Activated T-helper 1 cell treated with anti-CD3 and anti-CD28 coated beads, Interleukin-12 subunit alpha, Interleukin-12 subunit beta, Interleukin-2, Interleukin-4 antibody, amounts not matched to agents 30 ng/mL and 10 ng/mL and 1 ng/mL, durations not matched to agents 14 hours and 24 hours and 36 hours (primary cell): ENCODE data around the gene ADAM15. TPM values are rescaled to one million over a fixed set of nuclear protein-coding genes. Genes with fewer than 3 reads are reported as not detected.

Source experiments
- DNase-seq: peaks from one replicate; pipeline ENCODE4 v3.0.0; 2021; ENCODE audit warnings: low spot score
- H3K27ac Mint-ChIP-seq: one replicate; pipeline ENCODE4 v1.8.0; 2021; ENCODE audit warnings: mild to moderate bottlenecking, mixed read lengths
- H3K27me3 Mint-ChIP-seq: one replicate; pipeline ENCODE4 v1.8.0; 2022; ENCODE audit warnings: mild to moderate bottlenecking, moderate library complexity, mixed read lengths; ENCODE audit not compliant: insufficient read depth
- H3K36me3 Mint-ChIP-seq: one replicate; pipeline ENCODE4 v1.8.0; 2021; ENCODE audit warnings: low read depth, mixed read lengths
- H3K4me1 Mint-ChIP-seq: one replicate; pipeline ENCODE4 v1.8.0; 2021; ENCODE audit warnings: low read depth, mixed read lengths
- H3K4me3 Mint-ChIP-seq: one replicate; pipeline ENCODE4 v1.8.0; 2021; ENCODE audit warnings: mild to moderate bottlenecking, moderate library complexity, mixed read lengths
- H3K9me3 Mint-ChIP-seq: one replicate; pipeline ENCODE4 v1.8.0; 2021; ENCODE audit warnings: mixed read lengths
- intact Hi-C: fragments of 100-400 bp; cut with micrococcal nuclease; formaldehyde crosslinking; loops from one replicate; pipeline ENCODE4 v1.15.1; 2024
- total RNA-seq: library from RNA; stranded (reverse); gene quantifications from 2 replicates; pipeline ENCODE4 v1.2.3, GENCODE V29; 2022

ADAM15 gene
- total RNA-seq, 1 donor from 2014 or later = 82.9 TPM

GRCh38 chr1:155052439-155053395, 1.6 kb downstream of the ADAM15 start:
- peak overlapping the region; percentile 70 for H3K27ac Mint-ChIP-seq
- no peak for DNase-seq
- no peaks in the 10 kb centered on the region for H3K27me3 Mint-ChIP-seq
- peak overlapping the region; percentile 86 for H3K4me3 Mint-ChIP-seq
- H3K9me3 Mint-ChIP-seq = no peaks in the 10 kb centered on the region
- peaks cover 28% of the 10 kb centered on the region for H3K4me1 Mint-ChIP-seq
- intact Hi-C loops = loop anchor here (1.0 kb wide), 2 partner anchors 9 to 32 kb away; no protein-coding TSS in a partner anchor
- H3K36me3 Mint-ChIP-seq = peaks cover 5% of the 10 kb centered on the region

- Mint-ChIP-seq H3K4me1 (peaks cover 28% of the 10 kb centered on the region), H3K9me3 (no peaks in the 10 kb centered on the region), H3K27me3 (no peaks in the 10 kb centered on the region), H3K36me3 (peaks cover 5% of the 10 kb centered on the region), H3K27ac (peak overlapping the region; percentile 21), H3K4me3 (peak overlapping the region; percentile 70)
- DNase-seq = no peak
- intact Hi-C loops = no loop called here
These were observed 2.5 kb downstream of the ADAM15 start for GRCh38 chr1:155053531-155054105.

- intact Hi-C loops = no loop called here
- no peak for DNase-seq
- H3K27ac Mint-ChIP-seq = no peak overlapping the region
- H3K4me3 Mint-ChIP-seq = no peak overlapping the region
- no peaks in the 10 kb centered on the region for H3K9me3 Mint-ChIP-seq
- H3K27me3 Mint-ChIP-seq = no peaks in the 10 kb centered on the region
- H3K36me3 Mint-ChIP-seq = peaks cover 10% of the 10 kb centered on the region
- peaks cover 21% of the 10 kb centered on the region for H3K4me1 Mint-ChIP-seq
These were observed 6.0 kb downstream of the ADAM15 start for GRCh38 chr1:155057104-155057503.

GRCh38 chr1:155057788-155058211, 6.7 kb downstream of the ADAM15 start:
- intact Hi-C loops = no loop called here
- H3K27me3 Mint-ChIP-seq = no peaks in the 10 kb centered on the region
- H3K4me1 Mint-ChIP-seq = peaks cover 20% of the 10 kb centered on the region
- no peaks in the 10 kb centered on the region for H3K9me3 Mint-ChIP-seq
- no peak overlapping the region for H3K27ac Mint-ChIP-seq
- H3K4me3 Mint-ChIP-seq = no peak overlapping the region
- no peak for DNase-seq
- peaks cover 10% of the 10 kb centered on the region for H3K36me3 Mint-ChIP-seq

- no peak for DNase-seq
- peaks cover 10% of the 10 kb centered on the region for H3K36me3 Mint-ChIP-seq
- no peak overlapping the region for H3K4me3 Mint-ChIP-seq
- intact Hi-C loops = loop anchor here (1.0 to 5.0 kb wide), 7 partner anchors 8 to 453 kb away; partner anchors contain the start of genes ADAR and CKS1B
- peaks cover 31% of the 10 kb centered on the region for H3K4me1 Mint-ChIP-seq
- H3K27ac Mint-ChIP-seq = no peak overlapping the region
- H3K27me3 Mint-ChIP-seq = no peaks in the 10 kb centered on the region
- no peaks in the 10 kb centered on the region for H3K9me3 Mint-ChIP-seq
These were observed 9.6 kb downstream of the ADAM15 start for GRCh38 chr1:155060736-155061135.

GRCh38 chr1:155061381-155062150, 10.4 kb downstream of the ADAM15 start:
- no peaks in the 10 kb centered on the region for H3K27me3 Mint-ChIP-seq
- H3K27ac Mint-ChIP-seq = no peak overlapping the region
- peak overlapping the region; percentile 30 for H3K4me3 Mint-ChIP-seq

GRCh38 chr1:155062151-155062686, 11.1 kb downstream of the ADAM15 start:
- H3K9me3 Mint-ChIP-seq = no peaks in the 10 kb centered on the region
- no peak overlapping the region for H3K4me3 Mint-ChIP-seq
- H3K36me3 Mint-ChIP-seq = peaks cover 8% of the 10 kb centered on the region
- DNase-seq = no peak
- no peaks in the 10 kb centered on the region for H3K27me3 Mint-ChIP-seq
- intact Hi-C loops = loop anchor here (2.0 to 5.0 kb wide), 3 partner anchors 73 to 503 kb away; partner anchors contain the start of genes ADAR, SLC50A1 and UBE2Q1
- H3K4me1 Mint-ChIP-seq = peaks cover 31% of the 10 kb centered on the region
- H3K27ac Mint-ChIP-seq = no peak overlapping the region

More at GRCh38 chr1:155061381-155062150, 10.4 kb downstream of the ADAM15 start:
- H3K36me3 Mint-ChIP-seq = peaks cover 5% of the 10 kb centered on the region
- peaks cover 31% of the 10 kb centered on the region for H3K4me1 Mint-ChIP-seq
- intact Hi-C loops = loop anchor here (1.0 to 5.0 kb wide), 9 partner anchors 9 to 503 kb away; partner anchors contain the start of genes ADAR, CKS1B, SLC50A1 and UBE2Q1
- DNase-seq = peak; percentile 88
- no peaks in the 10 kb centered on the region for H3K9me3 Mint-ChIP-seq

- H3K9me3 Mint-ChIP-seq = no peaks in the 10 kb centered on the region
- no peak overlapping the region for H3K27ac Mint-ChIP-seq
These were observed 11.7 kb downstream of the ADAM15 start for GRCh38 chr1:155062702-155063411.

GRCh38 chr1:155063550-155064110, 12.5 kb downstream of the ADAM15 start, which contains the start of gene EFNA4:
TSS of gene EFNA4 (plus strand) at chr1:155063740. CDS start at chr1:155063824, 84 bp downstream.
- Mint-ChIP-seq H3K36me3 (peaks cover 8% of the 10 kb centered on the region), H3K4me3 (peak within 1 kb of the TSS; percentile 93), H3K27ac (peak within 1 kb of the TSS; percentile 79), H3K9me3 (no peaks in the 10 kb centered on the region), H3K4me1 (peaks cover 31% of the 10 kb centered on the region), H3K27me3 (no peaks in the 10 kb centered on the region)
- DNase-seq = peak; percentile 83
- intact Hi-C loops = loop anchor here (1.0 to 5.0 kb wide), 9 partner anchors 8 to 505 kb away; partner anchors contain the start of genes ADAR, EFNA3, KRTCAP2 and SLC50A1

More at GRCh38 chr1:155062702-155063411, 11.7 kb downstream of the ADAM15 start:
- H3K4me1 Mint-ChIP-seq = peaks cover 31% of the 10 kb centered on the region
- H3K36me3 Mint-ChIP-seq = peaks cover 8% of the 10 kb centered on the region
- H3K27me3 Mint-ChIP-seq = no peaks in the 10 kb centered on the region
- intact Hi-C loops = loop anchor here (1.0 to 5.0 kb wide), 8 partner anchors 8 to 504 kb away; partner anchors contain the start of genes ADAR, KRTCAP2, SLC50A1 and TRIM46
- DNase-seq = peak; percentile 67
- H3K4me3 Mint-ChIP-seq = peak overlapping the region; percentile 87

- Mint-ChIP-seq H3K27me3 (no peaks in the 10 kb centered on the region), H3K4me3 (peak overlapping the region; percentile 93), H3K36me3 (peaks cover 10% of the 10 kb centered on the region), H3K9me3 (no peaks in the 10 kb centered on the region), H3K4me1 (peaks cover 31% of the 10 kb centered on the region), H3K27ac (peak overlapping the region; percentile 79)
- intact Hi-C loops = loop anchor here (1.0 to 5.0 kb wide), 2 partner anchors 14 to 457 kb away; partner anchors contain the start of genes ADAR and EFNA3
- no peak for DNase-seq
These were observed 13.2 kb downstream of the ADAM15 start for GRCh38 chr1:155064111-155064831.
